Measurements from ENCODE around the gene MVB12B. TPM values are rescaled to one million over a fixed set of nuclear protein-coding genes. Genes with fewer than 3 reads are reported as not detected.
A peak's percentile ranks its signal among the peaks of the same experiment; 100 is the strongest.

The MVB12B gene
- total RNA-seq, 4 donors from 2014 or later = 15.7 to 27.3 (median 22.7) TPM

DNA sequence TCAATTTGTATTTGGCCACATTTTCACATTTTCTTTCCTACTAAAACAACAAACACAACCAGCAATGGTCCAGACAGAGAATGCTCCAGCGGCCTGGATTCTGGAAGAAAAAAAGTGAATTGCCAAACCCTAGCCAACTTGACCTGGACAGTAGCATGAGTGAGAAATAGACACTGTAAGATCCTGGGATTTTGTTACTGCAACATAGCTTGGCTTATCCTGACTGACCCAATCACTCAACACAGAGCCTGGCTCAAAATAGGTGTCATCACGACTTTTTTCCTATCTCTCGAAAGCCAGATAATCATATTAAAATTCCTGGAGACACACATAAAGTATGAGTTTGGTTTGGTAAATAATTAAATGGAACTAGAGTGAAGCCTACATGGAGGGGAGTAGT lies 25.4 kb upstream of the MVB12B start:
- TF ChIP-seq CTCF (IDR thresholded peaks at IDR 0.05) (no peak), POLR2AphosphoS5 (IDR thresholded peaks at IDR 0.05) (no peak), EP300 (IDR thresholded peaks at IDR 0.05; ENCODE audit: low read depth) (no peak), POLR2A (IDR thresholded peaks at IDR 0.05) (no peak)
- WGBS, 2 donors (ENCODE audit: low coverage in 1 of 2) = 88% methylated on average over 3 of the region's 3 CpGs; no CpG with 5 or more reads in 1 of the 2 donors
- intact Hi-C loops (cut with DNase I; ENCODE audit: low total_unique reads) (no loop called here), in situ Hi-C loops (cut with MboI; ENCODE audit: low pct_ligation_motif_present in 1 of 4, low pct_unique_long_range_greater_than_20kb in 1 of 4, low sequenced_read_pairs in 3 of 4) (loop anchor here (5.0 to 25.0 kb wide), 4 partner anchors 94 to 194 kb away; no protein-coding TSS in a partner anchor)
- H3K9me3 ChIP-seq = no peaks in the 10 kb centered on the region
- DNase-seq = no peak
- no peak overlapping the region for H3K4me3 ChIP-seq
- H3K27ac ChIP-seq = no peak overlapping the region
- no peaks in the 10 kb centered on the region for H3K36me3 ChIP-seq
- peaks cover 1% of the 10 kb centered on the region for H3K27me3 ChIP-seq
- H3K4me1 ChIP-seq = peaks cover 0 to 19% (median 14%) of the 10 kb centered on the region in 4 donors

DNA sequence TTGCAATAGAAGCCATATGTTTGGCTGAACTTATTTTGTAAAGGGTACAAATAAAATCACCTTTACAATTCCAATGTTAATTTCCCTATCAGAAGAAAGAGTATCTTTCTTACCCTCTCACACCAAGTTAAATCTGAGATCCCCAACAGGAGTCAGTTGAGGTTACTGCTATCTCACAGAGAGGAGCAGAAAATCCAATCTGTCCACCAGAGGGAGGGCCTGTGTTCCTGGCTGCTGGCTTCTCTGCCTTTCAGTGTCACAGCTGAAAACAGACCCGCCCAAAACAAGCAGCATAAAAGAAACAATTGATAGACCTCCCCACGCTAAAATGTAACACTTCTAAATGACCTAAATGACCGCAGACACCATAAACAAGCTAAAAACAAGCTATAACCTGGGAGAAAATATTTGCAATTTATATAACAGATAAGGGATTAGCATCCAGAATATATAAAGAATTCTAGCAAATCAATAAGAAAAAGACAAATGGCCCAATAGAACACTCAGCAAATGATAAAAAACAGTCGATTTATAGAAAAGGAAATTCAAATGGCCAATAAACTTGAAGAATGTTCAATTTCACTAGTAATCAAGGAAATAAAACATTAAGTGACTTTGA lies 24.5 kb upstream of the MVB12B start:
- Histone ChIP-seq H3K27ac (no peak overlapping the region), H3K27me3 (no peaks in the 10 kb centered on the region), H3K36me3 (no peaks in the 10 kb centered on the region), H3K4me1 (peaks cover 0 to 19% (median 14%) of the 10 kb centered on the region in 4 donors), H3K4me3 (no peak overlapping the region), H3K9me3 (no peaks in the 10 kb centered on the region)
- 14 to 17% methylated on average over 3 to 4 of the region's 4 CpGs for WGBS, 2 donors (ENCODE audit: low coverage in 1 of 2)
- DNase-seq = peak; percentile 70
- intact Hi-C loops (cut with DNase I; ENCODE audit: low total_unique reads) (loop anchor here (2.0 kb wide), 1 partner anchor 97 kb away; no protein-coding TSS in a partner anchor), in situ Hi-C loops (cut with MboI; ENCODE audit: low pct_ligation_motif_present in 1 of 4, low pct_unique_long_range_greater_than_20kb in 1 of 4, low sequenced_read_pairs in 3 of 4) (loop anchor here (5.0 to 25.0 kb wide), 4 partner anchors 93 to 193 kb away; no protein-coding TSS in a partner anchor)
- TF ChIP-seq CTCF (IDR thresholded peaks at IDR 0.05) = peak; percentile 65 to 82 (median 70)
- no peak for TF ChIP-seq EP300 (IDR thresholded peaks at IDR 0.05; ENCODE audit: low read depth)
- no peak for TF ChIP-seq POLR2A (IDR thresholded peaks at IDR 0.05)
- no peak for TF ChIP-seq POLR2AphosphoS5 (IDR thresholded peaks at IDR 0.05)

- no peak for DNase-seq
- no peaks in the 10 kb centered on the region for H3K27me3 ChIP-seq
- WGBS, 2 donors (ENCODE audit: low coverage in 1 of 2) = 17 to 42% methylated on average over 1 of the region's 1 CpG
- no peak overlapping the region for H3K27ac ChIP-seq
- H3K36me3 ChIP-seq = no peaks in the 10 kb centered on the region
- no peaks in the 10 kb centered on the region for H3K9me3 ChIP-seq
- intact Hi-C loops (cut with DNase I; ENCODE audit: low total_unique reads) = loop anchor here (2.0 kb wide), 1 partner anchor 96 kb away; no protein-coding TSS in a partner anchor
- H3K4me3 ChIP-seq = no peak overlapping the region
- in situ Hi-C loops (cut with MboI; ENCODE audit: low pct_ligation_motif_present in 1 of 4, low pct_unique_long_range_greater_than_20kb in 1 of 4, low sequenced_read_pairs in 3 of 4) = loop anchor here (5.0 to 25.0 kb wide), 4 partner anchors 92 to 192 kb away; no protein-coding TSS in a partner anchor
- H3K4me1 ChIP-seq = peaks cover 0 to 17% (median 13%) of the 10 kb centered on the region in 4 donors
- TF ChIP-seq POLR2AphosphoS5 (IDR thresholded peaks at IDR 0.05) (no peak), EP300 (IDR thresholded peaks at IDR 0.05; ENCODE audit: low read depth) (no peak), CTCF (IDR thresholded peaks at IDR 0.05) (no peak), POLR2A (IDR thresholded peaks at IDR 0.05) (no peak)
Measured at GRCh38 chr9:126302730-126303129, 23.9 kb upstream of the MVB12B start.

- TF ChIP-seq POLR2A (IDR thresholded peaks at IDR 0.05) (no peak), EP300 (IDR thresholded peaks at IDR 0.05; ENCODE audit: low read depth) (no peak), CTCF (IDR thresholded peaks at IDR 0.05) (no peak), POLR2AphosphoS5 (IDR thresholded peaks at IDR 0.05) (no peak)
- no peaks in the 10 kb centered on the region for H3K36me3 ChIP-seq
- H3K4me3 ChIP-seq = no peak overlapping the region
- no peaks in the 10 kb centered on the region for H3K27me3 ChIP-seq
- H3K4me1 ChIP-seq = peaks cover 0 to 9% (median 5%) of the 10 kb centered on the region in 4 donors
- WGBS, 2 donors (ENCODE audit: low coverage in 1 of 2) = 82% methylated on average over 3 of the region's 3 CpGs; no CpG with 5 or more reads in 1 of the 2 donors
- no peak for DNase-seq
- no peaks in the 10 kb centered on the region for H3K9me3 ChIP-seq
- H3K27ac ChIP-seq = no peak overlapping the region
- in situ Hi-C loops (cut with MboI; ENCODE audit: low pct_ligation_motif_present in 1 of 4, low pct_unique_long_range_greater_than_20kb in 1 of 4, low sequenced_read_pairs in 3 of 4) = loop anchor here (5.0 to 25.0 kb wide), 4 partner anchors 91 to 191 kb away; no protein-coding TSS in a partner anchor
- intact Hi-C loops (cut with DNase I; ENCODE audit: low total_unique reads) = loop anchor here (2.0 kb wide), 1 partner anchor 95 kb away; no protein-coding TSS in a partner anchor
Measured at GRCh38 chr9:126303488-126303887, 23.1 kb upstream of the MVB12B start.
